ENCODE data around the gene ACAD8.

DNA sequence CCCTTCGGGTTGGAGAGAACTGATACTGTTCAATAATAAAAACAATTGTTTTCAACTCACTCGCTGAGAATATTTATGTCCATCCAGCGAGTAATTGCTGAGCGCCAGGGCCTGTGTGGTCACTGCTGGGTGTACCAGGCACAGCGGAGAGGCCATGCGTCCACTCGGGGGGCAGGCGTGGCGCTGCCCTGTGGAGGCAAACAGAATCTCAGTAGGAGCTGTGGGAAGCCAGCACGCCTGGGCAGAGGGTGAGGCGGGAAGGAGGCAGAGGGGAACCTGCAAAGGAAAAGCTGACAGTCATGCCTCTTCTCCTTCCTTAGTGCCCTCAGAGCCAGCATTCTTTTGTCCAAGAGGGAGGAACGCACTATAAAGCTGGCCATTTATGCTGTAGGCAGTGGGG, 34.2 kb downstream of the ACAD8 start:
- TF ChIP-seq POLR2AphosphoS5 (IDR thresholded peaks at IDR 0.05; ENCODE audit: low read depth, low read length) (no peak), POLR2A (IDR thresholded peaks at IDR 0.05; ENCODE audit: low read depth, low read length) (no peak)
